ENCODE results near the gene VSIR.

Gene VSIR

DNA sequence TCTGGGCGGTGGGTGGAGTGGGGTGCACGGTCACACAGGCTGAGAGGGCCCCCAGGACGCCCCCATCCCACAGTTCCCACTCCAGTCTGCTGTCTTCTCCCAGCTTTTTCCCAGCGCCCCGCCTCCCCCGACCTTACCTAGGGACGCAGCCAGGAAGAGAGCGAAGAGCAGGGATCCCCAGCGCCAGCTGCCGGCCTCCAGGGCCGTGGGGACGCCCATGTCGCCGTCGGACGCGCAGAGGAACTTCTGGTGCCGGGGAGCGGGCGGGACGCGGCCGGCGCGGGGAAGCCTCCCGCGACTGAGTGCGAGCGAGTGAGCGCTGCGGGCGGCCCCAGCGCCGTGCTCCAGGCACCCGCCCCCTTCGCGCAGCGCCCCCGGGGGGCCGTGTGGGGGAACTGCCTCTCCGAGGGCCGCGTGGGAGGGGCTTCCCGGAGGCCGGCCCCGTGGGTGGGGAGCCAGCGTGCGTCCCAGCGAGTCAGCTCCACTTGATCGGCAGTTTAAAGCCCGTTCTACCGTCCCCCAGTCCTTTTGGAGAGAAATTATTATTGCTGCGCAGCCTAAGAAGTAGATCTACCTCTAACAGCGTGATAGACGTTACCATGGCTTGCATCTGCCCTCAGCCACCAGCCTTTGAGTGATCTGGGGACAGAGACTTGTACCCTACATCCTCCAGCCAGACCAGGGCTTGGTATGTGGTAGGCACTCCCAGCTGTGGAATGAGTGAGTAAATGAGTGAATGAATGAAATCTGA lies at the start of gene VSIR:
Gene VSIR, minus strand, starts transcription at position 300 of the 751 bp plus-strand sequence. Its CDS starts 81 bp downstream, at position 219.
- DNase-seq (ENCODE audit: low read depth in 1 of 2, low spot score in 1 of 2), result peak; percentile 93 to 97

DNA sequence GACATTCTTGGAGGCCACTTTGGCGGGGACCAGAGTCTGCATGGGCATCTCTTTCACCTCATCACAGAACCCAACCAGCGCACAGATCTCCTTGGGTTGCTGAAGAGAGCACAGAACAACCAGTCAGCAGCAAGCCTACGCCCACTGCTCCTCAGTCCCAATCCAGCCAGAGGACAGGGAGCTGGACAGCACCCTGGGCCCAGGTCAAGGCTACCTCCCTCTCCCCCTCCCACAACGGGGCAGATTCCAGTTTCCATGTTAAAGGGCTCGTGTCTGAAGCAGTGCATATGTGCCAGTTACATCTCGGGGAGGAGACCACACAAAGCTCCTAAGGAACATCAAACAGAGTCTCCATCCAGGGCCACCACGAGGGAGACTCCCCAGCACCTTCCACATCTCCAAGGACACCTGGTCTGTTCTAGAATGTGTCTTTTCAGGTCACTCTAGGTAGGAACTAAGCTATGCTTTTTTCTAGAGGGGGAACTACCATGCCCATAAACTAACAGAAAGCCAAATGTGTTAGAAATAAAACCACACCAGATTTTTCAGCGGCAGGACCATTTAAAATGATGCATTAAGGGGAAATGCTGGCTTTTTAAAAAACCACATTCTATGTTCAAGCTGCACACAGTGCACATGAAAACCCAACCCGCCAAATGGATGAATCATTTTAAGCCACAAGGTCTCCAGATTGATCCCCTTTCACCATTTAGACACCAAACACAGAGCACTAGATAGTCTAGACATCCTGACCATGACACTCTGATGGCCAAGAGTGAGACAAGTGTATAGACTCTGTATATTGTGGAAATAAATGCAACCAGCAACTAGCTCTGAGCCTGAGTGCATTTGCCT lies 48.8 kb upstream of the VSIR start:
- DNase-seq (ENCODE audit: low read depth in 1 of 2, low spot score in 1 of 2), result no peak

GRCh38 chr10:71820966-71821365 lies 47.6 kb upstream of the VSIR start:
- no peak for DNase-seq (ENCODE audit: low read depth in 1 of 2, low spot score in 1 of 2)

DNA sequence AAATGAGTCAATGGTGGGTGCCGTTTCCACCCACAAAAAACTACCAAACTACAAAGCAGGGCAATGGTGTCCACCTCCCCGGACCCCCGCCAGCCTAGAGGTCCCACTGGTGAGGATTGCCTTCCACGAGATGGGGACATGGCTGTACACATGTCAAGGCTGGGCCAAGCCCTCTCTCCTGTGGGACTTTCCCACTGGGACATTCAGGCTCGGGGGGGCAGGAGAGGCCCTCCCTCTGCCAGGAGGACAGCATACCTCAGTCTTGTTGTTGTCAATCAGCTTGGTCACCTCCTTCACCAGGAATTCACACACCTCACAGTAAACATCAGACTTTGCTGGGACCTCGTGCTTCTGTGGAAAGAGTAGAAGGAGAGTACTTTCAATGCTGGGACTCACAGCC lies 46.7 kb upstream of the VSIR start:
- no peak for DNase-seq (ENCODE audit: low read depth in 1 of 2, low spot score in 1 of 2)

DNA sequence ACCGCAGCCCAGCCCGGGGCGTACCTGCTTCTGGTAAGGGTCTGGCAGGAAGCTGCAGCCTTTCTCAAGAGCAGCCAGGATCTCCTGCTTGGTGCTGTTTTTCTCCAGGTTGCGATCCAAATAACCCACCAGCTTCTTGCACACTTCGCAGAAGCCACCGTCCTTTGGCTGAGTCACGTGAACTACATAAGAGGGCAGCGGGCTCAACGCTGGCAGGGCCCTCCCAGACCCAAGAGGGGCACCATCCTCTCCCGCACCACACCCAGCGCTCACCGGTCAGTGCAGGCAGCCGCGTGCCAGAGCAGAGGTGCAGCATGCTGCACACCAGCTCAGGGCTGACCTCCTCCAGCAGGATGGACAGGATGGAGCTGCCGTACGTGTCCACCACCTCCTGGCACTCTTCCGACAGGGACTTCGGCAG lies 46.1 kb upstream of the VSIR start:
- no peak for DNase-seq (ENCODE audit: low read depth in 1 of 2, low spot score in 1 of 2)

- no peak for DNase-seq (ENCODE audit: low read depth in 1 of 2, low spot score in 1 of 2)
Observed at GRCh38 chr10:71818674-71819260, 45.4 kb upstream of the VSIR start.

DNA sequence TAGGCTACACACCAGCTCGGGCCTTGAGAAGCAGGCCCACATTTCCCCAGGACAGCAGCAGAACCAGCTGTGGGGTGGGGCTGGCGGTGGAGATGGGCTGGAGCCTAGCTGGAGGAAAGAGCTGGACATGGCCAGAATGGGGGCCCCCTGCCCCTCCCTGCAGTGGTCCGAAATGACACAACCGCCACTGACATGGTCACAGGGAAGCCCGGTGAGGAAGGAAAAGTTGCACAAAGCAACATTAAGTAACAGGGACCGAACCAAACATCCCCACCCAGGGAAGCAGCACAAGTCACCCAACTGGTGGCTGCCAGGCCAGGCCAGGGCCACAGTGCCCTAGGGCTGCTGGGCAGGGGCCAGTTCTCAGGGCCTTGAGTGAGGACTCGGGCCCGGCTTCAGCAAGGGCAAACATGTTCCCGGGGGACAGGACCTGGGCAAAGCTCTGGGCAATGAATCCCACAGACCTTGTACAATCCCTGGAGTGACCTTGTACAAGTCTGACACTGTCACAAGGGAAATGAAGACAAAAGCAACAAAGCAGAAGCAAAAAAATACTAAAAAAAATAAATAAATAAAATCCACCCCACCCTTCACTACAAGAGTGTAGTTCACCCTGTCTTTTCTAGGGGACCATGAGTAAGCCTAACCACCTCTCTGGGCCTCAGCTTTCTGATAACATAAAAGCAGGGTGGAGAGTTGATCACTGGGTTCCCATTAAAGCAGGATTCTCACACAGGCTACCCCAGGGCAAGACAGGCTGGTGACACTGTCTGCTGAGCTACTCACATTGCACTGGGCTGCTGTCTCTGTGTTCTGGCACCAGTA lies 44.7 kb upstream of the VSIR start:
- no peak for DNase-seq (ENCODE audit: low read depth in 1 of 2, low spot score in 1 of 2)

- no peak for DNase-seq (ENCODE audit: low read depth in 1 of 2, low spot score in 1 of 2)
Observed at GRCh38 chr10:71816936-71817618, 43.8 kb upstream of the VSIR start.

DNA sequence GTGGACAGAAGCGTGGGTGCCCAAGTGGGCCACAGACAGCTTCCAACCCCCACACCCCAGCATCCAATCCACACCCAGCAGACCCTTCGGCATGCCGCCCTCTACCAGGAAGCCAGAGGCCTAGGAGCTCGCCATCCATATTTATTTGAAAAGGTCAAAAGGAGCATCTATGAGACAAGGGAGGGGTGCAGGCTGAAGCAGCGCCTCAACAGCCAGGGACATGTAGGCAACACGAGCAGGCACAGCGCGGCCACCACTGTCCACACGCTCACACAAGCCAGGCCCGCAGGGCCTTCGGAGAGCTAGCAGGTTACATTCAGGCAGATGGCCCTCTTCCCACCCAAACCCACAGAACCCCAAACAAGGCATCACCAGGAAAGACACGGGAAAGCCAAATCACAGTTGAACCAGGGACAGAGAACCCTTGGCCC lies 43.1 kb upstream of the VSIR start:
- DNase-seq (ENCODE audit: low read depth in 1 of 2, low spot score in 1 of 2), result no peak

DNA sequence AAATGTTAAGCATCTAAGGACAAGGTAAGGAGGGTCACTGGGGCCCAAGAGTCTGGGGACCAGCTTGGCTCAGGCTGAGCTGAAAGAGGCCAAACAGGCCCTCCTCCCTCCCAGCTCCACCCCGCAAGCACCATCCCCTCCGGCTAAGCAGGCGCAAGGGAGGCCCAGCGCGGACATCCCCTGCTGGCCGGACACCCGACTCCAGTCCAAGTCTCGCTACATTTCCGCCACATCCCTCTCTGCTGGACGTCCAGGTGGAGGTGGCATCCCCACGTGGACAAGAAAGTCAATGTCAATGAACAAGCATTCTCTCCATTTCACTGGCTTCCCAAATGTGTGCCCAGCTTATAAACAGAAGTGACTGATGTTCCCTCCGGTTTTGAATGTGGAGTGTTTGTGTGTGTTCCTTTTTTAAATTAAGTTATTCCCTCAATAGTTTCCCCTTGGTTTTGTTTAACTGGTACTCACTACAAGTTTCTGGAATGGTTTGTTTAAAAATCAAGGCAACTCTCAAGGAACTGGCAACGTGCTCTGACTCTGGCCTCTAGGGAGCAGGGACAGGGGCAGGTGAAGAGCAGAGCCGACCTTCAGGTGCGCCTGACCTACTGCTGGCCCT lies 42.3 kb upstream of the VSIR start:
- no peak for DNase-seq (ENCODE audit: low read depth in 1 of 2, low spot score in 1 of 2)

DNA sequence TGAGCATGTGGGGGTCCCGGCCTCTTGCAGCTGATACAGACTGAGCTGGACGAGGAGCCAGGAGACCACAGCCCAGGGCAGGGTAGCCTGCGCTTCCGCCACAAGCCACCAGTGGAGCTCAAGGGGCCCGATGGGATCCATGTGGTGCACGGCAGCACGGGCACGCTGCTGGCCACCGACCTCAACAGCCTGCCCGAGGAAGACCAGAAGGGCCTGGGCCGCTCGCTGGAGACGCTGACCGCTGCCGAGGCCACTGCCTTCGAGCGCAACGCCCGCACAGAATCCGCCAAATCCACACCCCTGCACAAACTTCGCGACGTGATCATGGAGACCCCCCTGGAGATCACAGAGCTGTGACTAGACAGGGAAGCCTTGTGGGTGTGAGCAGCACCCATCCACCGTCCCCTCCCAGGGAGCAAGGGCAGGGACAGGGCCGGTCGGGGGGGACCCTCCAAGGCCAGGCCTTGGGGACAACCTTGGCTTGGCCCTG lies 41.6 kb upstream of the VSIR start:
- DNase-seq (ENCODE audit: low read depth in 1 of 2, low spot score in 1 of 2), result no peak

- DNase-seq (ENCODE audit: low read depth in 1 of 2, low spot score in 1 of 2), result no peak
Observed at GRCh38 chr10:71812913-71813590, 39.7 kb upstream of the VSIR start.

- DNase-seq (ENCODE audit: low read depth in 1 of 2, low spot score in 1 of 2), result peak; percentile 73 to 76
Observed at GRCh38 chr10:71812016-71812912, 38.9 kb upstream of the VSIR start.

- no peak for DNase-seq (ENCODE audit: low read depth in 1 of 2, low spot score in 1 of 2)
Observed at GRCh38 chr10:71811351-71811750, 38.0 kb upstream of the VSIR start.

DNA sequence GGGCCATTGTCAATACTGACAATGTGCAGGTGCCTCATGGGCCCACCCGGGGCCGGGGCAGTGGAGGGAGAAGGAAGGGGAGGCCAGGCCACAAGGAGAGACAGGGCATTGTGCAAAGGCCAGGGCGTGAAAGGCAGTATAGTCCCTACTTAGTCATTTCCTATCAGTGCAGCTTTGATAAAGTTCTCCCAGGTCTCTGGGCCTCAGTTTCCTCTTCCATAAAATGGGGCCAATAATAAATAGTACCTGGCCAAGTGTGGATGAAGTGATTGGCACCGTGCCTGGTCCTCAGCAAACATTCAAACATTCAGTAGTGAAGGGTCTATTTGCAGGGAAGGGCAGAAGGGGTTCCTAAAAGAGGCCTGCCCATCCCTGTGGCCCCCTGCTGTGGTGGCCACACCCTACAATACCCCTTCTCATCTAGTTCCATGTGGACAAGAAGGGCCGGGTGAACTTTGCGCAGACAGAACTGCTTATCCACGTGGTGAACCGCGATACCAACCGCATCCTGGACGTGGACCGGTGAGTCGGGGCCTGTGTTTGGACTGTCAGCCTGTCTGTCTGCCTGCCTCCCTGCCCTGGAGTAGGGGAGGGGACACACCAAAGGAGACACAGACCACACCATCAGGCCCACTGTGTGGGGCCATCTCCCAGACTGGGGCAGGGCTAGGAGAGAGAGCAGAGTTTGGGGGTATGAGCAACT lies 36.9 kb upstream of the VSIR start:
- no peak for DNase-seq (ENCODE audit: low read depth in 1 of 2, low spot score in 1 of 2)

GRCh38 chr10:71809628-71810027 lies 36.3 kb upstream of the VSIR start:
- DNase-seq (ENCODE audit: low read depth in 1 of 2, low spot score in 1 of 2), result no peak
